Mesendoderm (in vitro differentiated cells): ENCODE results near the gene ERC2.

Source experiments
- DNase-seq: peaks from one replicate; pipeline ENCODE4 v3.0.0; 2013
- H2AK5ac ChIP-seq: 2 replicates; pipeline ENCODE4 v1.6.1; 2013; ENCODE audit warnings: low read length, inconsistent platforms
- H2BK120ac ChIP-seq: 2 replicates; pipeline ENCODE4 v1.6.1; 2013; ENCODE audit warnings: low read depth, mild to moderate bottlenecking, low read length, moderate library complexity, mixed read lengths
- H2BK15ac ChIP-seq: replicated peaks from 2 replicates; pipeline ENCODE4 v1.6.1; 2013; ENCODE audit warnings: low read depth, mild to moderate bottlenecking, moderate library complexity
- H2BK5ac ChIP-seq: 2 replicates; pipeline ENCODE4 v1.6.1; 2013; ENCODE audit warnings: low read length, inconsistent platforms
- H3K18ac ChIP-seq: 2 replicates; pipeline ENCODE4 v1.6.1; 2013; ENCODE audit warnings: mild to moderate bottlenecking, low read length, mixed read lengths
- H3K23ac ChIP-seq: one replicate; pipeline ENCODE4 v1.6.1; 2013; ENCODE audit warnings: low read length
- H3K27ac ChIP-seq: 2 replicates; pipeline ENCODE4 v1.5.1; 2013; ENCODE audit warnings: low read depth, mild to moderate bottlenecking, inconsistent platforms, low read length, moderate library complexity
- H3K27me3 ChIP-seq: 2 replicates; pipeline ENCODE4 v1.6.1; 2013; ENCODE audit warnings: low read length, control low read depth, mild to moderate bottlenecking, inconsistent platforms; ENCODE audit not compliant: insufficient read depth, poor library complexity
- H3K36me3 ChIP-seq: 2 replicates; pipeline ENCODE4 v1.6.1; 2013; ENCODE audit warnings: low read length, inconsistent platforms; ENCODE audit not compliant: control insufficient read depth, insufficient read depth
- H3K4ac ChIP-seq: one replicate; pipeline ENCODE4 v1.6.1; 2013; ENCODE audit warnings: low read depth, mild to moderate bottlenecking, low read length, moderate library complexity
- H3K4me1 ChIP-seq: 2 replicates; pipeline ENCODE4 v1.6.1; 2013; ENCODE audit warnings: low read depth, low read length, inconsistent platforms; ENCODE audit not compliant: control insufficient read depth
- H3K4me2 ChIP-seq: 2 replicates; pipeline ENCODE4 v1.6.1; 2013; ENCODE audit warnings: low read length
- H3K4me3 ChIP-seq: 2 replicates; pipeline ENCODE4 v1.5.1; 2013; ENCODE audit warnings: mild to moderate bottlenecking, low read length
- H3K56ac ChIP-seq: one replicate; pipeline ENCODE4 v1.6.1; 2013; ENCODE audit warnings: low read length
- H3K79me1 ChIP-seq: 2 replicates; pipeline ENCODE4 v1.6.1; 2013; ENCODE audit warnings: low read length, inconsistent platforms
- H3K79me2 ChIP-seq: 2 replicates; pipeline ENCODE4 v1.6.1; 2013; ENCODE audit warnings: mild to moderate bottlenecking, low read length; ENCODE audit not compliant: control insufficient read depth, insufficient read depth
- H3K9ac ChIP-seq: 2 replicates; pipeline ENCODE4 v1.6.1; 2013; ENCODE audit warnings: low read length, inconsistent platforms
- H4K5ac ChIP-seq: one replicate; pipeline ENCODE4 v1.6.1; 2013; ENCODE audit warnings: low read length
- H4K8ac ChIP-seq: one replicate; pipeline ENCODE4 v1.6.1; 2013; ENCODE audit warnings: low read depth, mild to moderate bottlenecking, control low read depth, low read length, moderate library complexity
- WGBS: extraction: QIAGEN DNeasy Blood & Tissue Kit; methylation state at CpG from one replicate; pipeline ENCODE4 v1.1.7; 2013; ENCODE audit warnings: low lambda C conversion rate, missing lambda C conversion rate; ENCODE audit not compliant: insufficient coverage; ENCODE audit errors: extremely low coverage; 5-methylcytosine and 5-hydroxymethylcytosine counted together

The ERC2 gene

DNA sequence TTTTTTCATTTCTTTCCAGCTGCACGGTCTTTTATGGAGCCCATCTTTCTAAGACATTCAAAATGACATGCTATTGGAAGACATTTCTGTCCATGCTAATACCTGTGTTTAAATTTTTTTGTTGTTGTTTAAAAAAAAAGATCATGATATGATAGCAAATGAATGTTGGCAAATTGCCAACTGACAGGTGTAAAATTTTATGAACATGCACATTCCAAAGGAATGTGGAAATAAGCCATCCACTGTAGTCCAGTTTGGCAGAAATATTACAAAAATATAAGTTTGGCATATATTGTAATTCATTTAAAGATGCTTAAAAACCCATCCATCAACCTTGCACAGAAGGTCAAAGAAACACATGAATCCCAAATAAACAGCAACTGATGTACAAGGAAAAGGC is 905.6 kb downstream of the ERC2 start:
- Histone ChIP-seq H3K4ac (no peak overlapping the region), H3K4me1 (no peaks in the 10 kb centered on the region), H3K9ac (no peak overlapping the region), H3K36me3 (no peaks in the 10 kb centered on the region), H3K27me3 (no peaks in the 10 kb centered on the region), H2AK5ac (no peak overlapping the region), H3K23ac (no peak overlapping the region), H4K5ac (no peak overlapping the region), H2BK15ac (no peak overlapping the region), H3K4me3 (no peak overlapping the region), H2BK5ac (no peak overlapping the region), H3K56ac (no peak overlapping the region), H3K79me1 (no peaks in the 10 kb centered on the region), H3K4me2 (no peak overlapping the region), H4K8ac (no peak overlapping the region), H3K18ac (no peak overlapping the region), H3K79me2 (no peaks in the 10 kb centered on the region), H3K27ac (no peak overlapping the region), H2BK120ac (no peak overlapping the region)
- no peak for DNase-seq
- no CpG with 5 or more reads among the region's 1 CpG for WGBS

DNA sequence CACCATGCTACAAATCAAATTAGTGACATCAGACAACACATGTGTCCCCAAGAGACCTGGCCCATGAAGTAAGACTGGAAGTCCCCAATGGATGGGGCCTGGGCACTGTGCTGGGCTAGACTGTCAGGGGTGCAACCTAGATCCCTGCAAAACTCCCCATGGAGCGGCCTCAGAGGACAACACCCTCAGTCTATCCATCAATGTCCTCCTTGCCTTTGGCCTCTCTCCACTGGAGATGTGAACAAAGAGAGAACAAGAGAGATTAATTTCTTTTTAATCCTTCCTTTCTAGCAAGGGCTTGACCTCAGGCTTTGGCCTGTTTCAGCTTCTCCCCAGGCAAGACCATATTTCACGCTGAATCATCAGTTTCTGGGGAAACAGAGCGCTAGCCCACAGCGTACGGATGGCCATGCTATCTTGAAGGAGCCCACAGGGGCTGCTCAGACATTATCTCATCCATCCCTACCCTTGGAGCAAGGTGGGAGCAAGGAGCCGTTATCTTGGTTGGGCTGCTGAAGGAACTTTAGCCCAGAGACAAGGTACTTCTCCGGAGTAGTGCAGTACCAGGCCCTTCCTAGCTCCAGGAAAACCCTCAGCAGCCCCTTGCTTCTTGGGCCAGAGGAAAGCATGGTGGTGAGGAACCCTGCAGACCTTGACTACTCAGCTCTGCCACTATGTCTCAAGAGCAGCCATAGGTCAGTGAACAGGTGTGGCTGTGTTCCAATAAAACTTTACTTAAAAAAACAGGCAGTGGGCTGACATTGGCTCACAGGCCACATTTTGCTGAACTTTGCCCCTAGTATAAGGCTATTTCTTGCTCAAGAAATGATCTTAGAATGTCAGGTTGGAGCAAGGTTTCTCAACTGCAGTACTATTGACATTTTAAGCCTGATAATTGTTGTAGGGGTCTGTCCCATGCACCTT is 908.5 kb downstream of the ERC2 start:
- no peak for DNase-seq
- Histone ChIP-seq H3K9ac (no peak overlapping the region), H2AK5ac (no peak overlapping the region), H3K56ac (no peak overlapping the region), H3K4me3 (no peak overlapping the region), H3K4me2 (no peak overlapping the region), H2BK120ac (no peak overlapping the region), H3K79me1 (no peaks in the 10 kb centered on the region), H3K23ac (no peak overlapping the region), H3K27me3 (no peaks in the 10 kb centered on the region), H2BK15ac (no peak overlapping the region), H3K4me1 (peaks cover 11% of the 10 kb centered on the region), H4K5ac (no peak overlapping the region), H3K27ac (no peak overlapping the region), H3K18ac (no peak overlapping the region), H4K8ac (no peak overlapping the region), H3K4ac (no peak overlapping the region), H3K36me3 (no peaks in the 10 kb centered on the region), H2BK5ac (no peak overlapping the region), H3K79me2 (no peaks in the 10 kb centered on the region)
- WGBS: no CpG with 5 or more reads among the region's 7 CpGs

DNA sequence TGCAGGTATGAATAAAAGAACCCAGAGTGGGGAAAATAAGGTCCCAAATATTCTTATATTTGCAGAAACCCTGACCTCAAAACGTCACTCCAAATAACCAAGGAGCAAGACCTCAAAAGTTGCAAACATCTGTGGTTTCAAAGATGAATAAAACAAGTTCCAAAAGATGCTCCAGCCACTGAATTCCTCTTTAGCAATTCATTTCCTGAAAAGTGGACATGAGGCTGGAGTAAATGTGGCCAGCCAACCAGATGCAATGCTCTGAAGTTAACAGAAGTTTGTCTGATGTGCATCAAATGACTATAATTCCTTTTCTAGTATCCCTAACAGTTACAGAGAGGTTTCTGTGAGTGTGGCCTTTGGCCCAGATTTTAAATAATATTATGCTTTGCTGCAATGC is 910.0 kb downstream of the ERC2 start:
- Histone ChIP-seq H3K79me1 (no peaks in the 10 kb centered on the region), H3K4me1 (peaks cover 17% of the 10 kb centered on the region), H3K18ac (no peak overlapping the region), H3K79me2 (no peaks in the 10 kb centered on the region), H2BK15ac (no peak overlapping the region), H3K4me2 (no peak overlapping the region), H3K27me3 (no peaks in the 10 kb centered on the region), H4K5ac (no peak overlapping the region), H2AK5ac (no peak overlapping the region), H2BK5ac (no peak overlapping the region), H3K9ac (no peak overlapping the region), H2BK120ac (no peak overlapping the region), H3K4me3 (no peak overlapping the region), H3K56ac (no peak overlapping the region), H4K8ac (no peak overlapping the region), H3K4ac (no peak overlapping the region), H3K36me3 (no peaks in the 10 kb centered on the region), H3K27ac (no peak overlapping the region), H3K23ac (no peak overlapping the region)
- WGBS: no CpG with 5 or more reads among the region's 1 CpG
- DNase-seq: no peak

DNA sequence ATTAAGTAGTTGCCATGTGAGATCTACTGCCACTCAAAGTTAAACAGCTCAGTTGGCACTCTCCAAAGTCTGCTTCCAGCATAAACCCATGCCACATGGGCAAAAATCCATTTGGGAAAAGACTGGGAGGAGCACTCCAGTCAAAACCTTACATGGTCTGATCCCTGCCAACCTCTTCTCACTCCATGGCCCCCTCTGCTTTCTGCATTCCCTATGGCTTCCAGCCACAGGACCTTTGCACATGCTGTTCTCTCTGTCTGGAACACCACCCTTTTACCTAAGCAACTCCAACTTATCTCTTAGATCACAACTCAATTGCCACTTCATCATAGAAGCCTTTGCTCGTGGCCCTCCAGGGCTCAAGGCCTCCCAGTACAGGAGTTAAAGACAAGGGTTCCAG is 910.7 kb downstream of the ERC2 start:
- H4K5ac ChIP-seq: no peak overlapping the region
- H3K27me3 ChIP-seq: no peaks in the 10 kb centered on the region
- no peak overlapping the region for H2AK5ac ChIP-seq
- no peak overlapping the region for H2BK15ac ChIP-seq
- no peak overlapping the region for H3K4ac ChIP-seq
- H3K4me3 ChIP-seq: no peak overlapping the region
- H3K56ac ChIP-seq: no peak overlapping the region
- no peak overlapping the region for H4K8ac ChIP-seq
- H2BK5ac ChIP-seq: no peak overlapping the region
- no peak overlapping the region for H3K4me2 ChIP-seq
- no peaks in the 10 kb centered on the region for H3K79me1 ChIP-seq
- H3K4me1 ChIP-seq: peaks cover 17% of the 10 kb centered on the region
- H2BK120ac ChIP-seq: no peak overlapping the region
- H3K23ac ChIP-seq: no peak overlapping the region
- DNase-seq: no peak
- H3K79me2 ChIP-seq: no peaks in the 10 kb centered on the region
- no peaks in the 10 kb centered on the region for H3K36me3 ChIP-seq
- H3K9ac ChIP-seq: no peak overlapping the region
- no peak overlapping the region for H3K27ac ChIP-seq
- no peak overlapping the region for H3K18ac ChIP-seq
- WGBS: no CpG with 5 or more reads among the region's 1 CpG

DNA sequence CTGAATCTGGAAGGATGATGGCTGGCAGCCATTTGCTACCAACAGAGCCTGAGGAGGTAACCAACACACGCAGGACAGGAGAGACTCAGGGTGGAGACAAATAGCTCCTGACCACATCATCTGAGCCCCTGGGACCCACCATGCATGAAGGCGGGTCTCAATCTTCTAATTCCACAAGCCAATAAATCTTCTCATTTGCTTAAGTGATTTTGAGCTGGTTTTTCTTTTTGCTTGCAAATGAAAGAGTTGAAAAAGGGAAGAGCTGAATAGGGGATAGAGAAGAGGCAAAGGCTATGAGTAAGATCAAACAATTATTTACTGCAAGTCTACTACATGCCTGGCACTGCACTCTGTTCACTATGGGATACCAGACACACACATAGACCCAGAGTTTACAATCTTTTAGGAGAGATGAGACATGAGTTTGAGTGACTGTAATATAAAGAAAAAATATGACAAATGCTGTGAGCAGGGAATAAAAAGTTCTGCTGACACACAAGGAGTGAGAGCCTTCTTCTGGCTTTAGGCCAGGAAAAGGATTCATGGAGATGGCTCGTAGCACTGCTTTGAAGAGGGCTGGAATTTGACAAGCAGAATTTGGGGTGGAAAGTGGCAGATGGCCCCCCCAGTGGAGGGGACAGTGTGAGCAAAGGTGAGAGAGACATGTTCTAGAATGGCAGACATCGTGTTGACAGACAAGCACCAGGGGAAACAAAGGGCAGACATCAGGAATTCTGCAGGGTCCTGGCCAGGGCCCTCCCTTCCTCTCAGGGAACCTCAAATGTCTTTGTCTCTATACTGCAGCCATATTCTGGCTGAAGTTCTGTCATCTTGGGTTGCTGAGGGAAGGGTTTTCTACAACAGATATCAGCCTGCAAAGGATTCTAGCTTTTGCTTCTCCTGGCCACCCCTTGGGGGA is 911.4 kb downstream of the ERC2 start:
- Histone ChIP-seq H2BK15ac (no peak overlapping the region), H4K8ac (no peak overlapping the region), H2BK5ac (no peak overlapping the region), H3K56ac (no peak overlapping the region), H3K9ac (no peak overlapping the region), H3K4ac (no peak overlapping the region), H3K4me3 (no peak overlapping the region), H3K79me1 (no peaks in the 10 kb centered on the region), H4K5ac (no peak overlapping the region), H3K27me3 (no peaks in the 10 kb centered on the region), H3K36me3 (no peaks in the 10 kb centered on the region), H2AK5ac (no peak overlapping the region), H2BK120ac (no peak overlapping the region), H3K4me2 (no peak overlapping the region), H3K4me1 (peaks cover 17% of the 10 kb centered on the region), H3K27ac (no peak overlapping the region), H3K18ac (peak overlapping the region; percentile 2), H3K23ac (no peak overlapping the region), H3K79me2 (no peaks in the 10 kb centered on the region)
- no CpG with 5 or more reads among the region's 4 CpGs for WGBS
- no peak for DNase-seq
